Hepatocyte (in vitro differentiated cells): Measurements from ENCODE around the gene FIP1L1. TPM values are rescaled to one million over a fixed set of nuclear protein-coding genes. Genes with fewer than 3 reads are reported as not detected.

Experiments used
- DNase-seq: peaks from one replicate; pipeline ENCODE4 v3.0.0-alpha.2; 2016; ENCODE audit warnings: low spot score
- H2AFZ ChIP-seq: fragments of 200-600 bp; sonication (generic); 2 replicates; pipeline ENCODE4 v1.6.0; 2016; ENCODE audit warnings: antibody characterized with exemption, mild to moderate bottlenecking
- H3K27ac ChIP-seq: fragments of 200-600 bp; sonication (generic); 2 replicates; pipeline ENCODE4 v1.5.1; 2016; ENCODE audit warnings: mild to moderate bottlenecking
- H3K27me3 ChIP-seq: fragments of 200-600 bp; sonication (generic); 2 replicates; pipeline ENCODE4 v1.6.1; 2016
- H3K36me3 ChIP-seq: fragments of 200-600 bp; sonication (generic); replicated peaks from 2 replicates; pipeline ENCODE4 v1.5.1; 2016; ENCODE audit warnings: low read depth; ENCODE audit not compliant: insufficient read depth
- H3K4me1 ChIP-seq: fragments of 200-600 bp; sonication (generic); 2 replicates; pipeline ENCODE4 v1.5.1; 2016; ENCODE audit warnings: mild to moderate bottlenecking, moderate library complexity; ENCODE audit not compliant: insufficient read depth
- H3K4me2 ChIP-seq: fragments of 200-600 bp; sonication (generic); 2 replicates; pipeline ENCODE4 v1.6.0; 2016
- H3K4me3 ChIP-seq: fragments of 200-600 bp; sonication (generic); 2 replicates; pipeline ENCODE4 v1.5.1; 2016; ENCODE audit warnings: mild to moderate bottlenecking
- H3K79me2 ChIP-seq: fragments of 200-600 bp; sonication (generic); 2 replicates; pipeline ENCODE4 v1.6.0; 2017; ENCODE audit warnings: mild to moderate bottlenecking
- H3K9me2 ChIP-seq: fragments of 200-600 bp; sonication (generic); replicated peaks from 2 replicates; pipeline ENCODE4 v1.6.0; 2017; ENCODE audit warnings: mild to moderate bottlenecking; ENCODE audit not compliant: insufficient read depth
- H3K9me3 ChIP-seq: fragments of 200-600 bp; sonication (generic); 2 replicates; pipeline ENCODE4 v1.5.1; 2016; ENCODE audit warnings: low read depth, mild to moderate bottlenecking
- H4K20me1 ChIP-seq: fragments of 200-600 bp; sonication (generic); 2 replicates; pipeline ENCODE4 v1.6.0; 2016; ENCODE audit warnings: mild to moderate bottlenecking; ENCODE audit not compliant: insufficient read depth, poor library complexity, severe bottlenecking
- EZH2 ChIP-seq: fragments of 200-600 bp; sonication (generic); IDR thresholded peaks from 2 replicates; pipeline ENCODE4 v1.6.1; 2016; ENCODE audit warnings: antibody characterized with exemption, mild to moderate bottlenecking, borderline replicate concordance
- EZH2phosphoT487 ChIP-seq: fragments of 200-600 bp; sonication (generic); IDR thresholded peaks from one replicate; pipeline ENCODE4 v1.6.1; 2018; ENCODE audit warnings: antibody characterized with exemption, mild to moderate bottlenecking, low read depth, moderate library complexity; ENCODE audit not compliant: unreplicated experiment, severe bottlenecking
- WGBS: methylation state at CpG from one replicate; pipeline ENCODE4 v1.1.6; 2016; ENCODE audit warnings: low lambda C conversion rate; ENCODE audit errors: missing lambda C conversion rate; 5-methylcytosine and 5-hydroxymethylcytosine counted together
- polyA plus RNA-seq: library from polyadenylated mRNA; unstranded; fragments of >200 nt; fragmentation: Nextera tagmentation; extraction: Ambion mirVana; gene quantifications from 2 replicates; pipeline ENCODE4 v1.2.1, GENCODE V29; 2016
- total RNA-seq: library from RNA; depleted of rRNA; stranded (reverse); fragments of >200 nt; gene quantifications from 2 replicates; pipeline ENCODE4 v1.2.3, GENCODE V29; 2014
- TF ChIP-seq, protein P1 (sequence below): fragments of 200-600 bp; sonication (generic); IDR thresholded peaks from 2 replicates; pipeline ENCODE4 v1.5.1; 2016; ENCODE audit warnings: antibody characterized with exemption, mild to moderate bottlenecking; ENCODE audit not compliant: poor library complexity

FIP1L1 gene
- total and polyA plus RNA-seq, 2 experiments from 2014 or later = 50.7 to 75.6 TPM

DNA sequence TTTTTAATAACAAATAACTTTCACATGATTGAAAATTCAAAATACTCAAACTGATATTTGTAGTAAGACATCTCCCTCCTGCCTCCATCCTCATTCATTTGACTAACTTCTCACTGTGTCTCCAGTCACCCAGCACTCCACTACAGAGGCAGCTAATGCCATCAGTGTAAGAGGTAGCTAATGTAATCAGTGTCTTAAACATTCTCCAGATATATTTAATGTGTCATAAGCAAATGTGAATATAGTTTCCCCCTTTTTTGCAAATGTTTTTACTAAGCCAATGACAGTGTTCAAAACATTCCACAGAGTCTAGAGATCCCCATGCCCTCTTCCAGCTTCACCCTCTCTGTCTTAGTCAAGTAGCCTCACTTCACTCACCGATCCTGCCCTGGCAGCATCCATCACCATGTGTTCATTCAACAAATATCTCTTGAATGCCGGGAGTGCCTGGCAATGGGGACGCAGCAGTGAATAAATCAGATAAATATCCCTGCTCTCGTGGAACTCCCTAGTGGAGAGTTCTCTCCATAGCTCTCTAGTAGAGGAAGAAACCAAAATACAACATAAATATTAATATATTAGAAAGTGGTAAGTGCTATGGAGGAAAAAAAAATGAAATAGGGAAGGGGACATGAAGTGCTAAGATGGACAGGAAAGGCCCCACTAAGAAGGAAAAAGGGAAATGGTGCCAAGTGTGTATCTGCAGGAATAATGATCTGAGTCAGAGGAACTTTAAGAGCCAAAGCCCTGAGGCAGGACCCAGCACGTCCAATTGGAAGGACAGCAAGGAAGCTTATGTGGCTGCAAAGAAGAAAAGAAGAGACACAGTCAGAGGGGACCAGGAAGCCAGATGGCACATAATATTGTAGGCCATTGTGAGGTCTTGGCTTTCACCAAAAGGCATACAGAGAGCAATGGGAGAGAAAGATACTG, 30.3 kb upstream of the FIP1L1 start:
- Histone ChIP-seq H3K4me2 (no peak overlapping the region), H4K20me1 (no peaks in the 10 kb centered on the region), H3K79me2 (no peaks in the 10 kb centered on the region), H3K4me1 (no peaks in the 10 kb centered on the region), H3K9me3 (no peaks in the 10 kb centered on the region), H3K27me3 (no peaks in the 10 kb centered on the region), H2AFZ (no peak overlapping the region), H3K27ac (peak overlapping the region; percentile 40), H3K36me3 (no peaks in the 10 kb centered on the region), H3K4me3 (no peak overlapping the region), H3K9me2 (no peaks in the 10 kb centered on the region)
- WGBS = 69% methylated on average over 5 of the region's 5 CpGs
- DNase-seq = no peak
- TF ChIP-seq EZH2 = no peak
- TF ChIP-seq, protein P1, sequence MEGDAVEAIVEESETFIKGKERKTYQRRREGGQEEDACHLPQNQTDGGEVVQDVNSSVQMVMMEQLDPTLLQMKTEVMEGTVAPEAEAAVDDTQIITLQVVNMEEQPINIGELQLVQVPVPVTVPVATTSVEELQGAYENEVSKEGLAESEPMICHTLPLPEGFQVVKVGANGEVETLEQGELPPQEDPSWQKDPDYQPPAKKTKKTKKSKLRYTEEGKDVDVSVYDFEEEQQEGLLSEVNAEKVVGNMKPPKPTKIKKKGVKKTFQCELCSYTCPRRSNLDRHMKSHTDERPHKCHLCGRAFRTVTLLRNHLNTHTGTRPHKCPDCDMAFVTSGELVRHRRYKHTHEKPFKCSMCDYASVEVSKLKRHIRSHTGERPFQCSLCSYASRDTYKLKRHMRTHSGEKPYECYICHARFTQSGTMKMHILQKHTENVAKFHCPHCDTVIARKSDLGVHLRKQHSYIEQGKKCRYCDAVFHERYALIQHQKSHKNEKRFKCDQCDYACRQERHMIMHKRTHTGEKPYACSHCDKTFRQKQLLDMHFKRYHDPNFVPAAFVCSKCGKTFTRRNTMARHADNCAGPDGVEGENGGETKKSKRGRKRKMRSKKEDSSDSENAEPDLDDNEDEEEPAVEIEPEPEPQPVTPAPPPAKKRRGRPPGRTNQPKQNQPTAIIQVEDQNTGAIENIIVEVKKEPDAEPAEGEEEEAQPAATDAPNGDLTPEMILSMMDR = no peak
- no peak for TF ChIP-seq EZH2phosphoT487

DNA sequence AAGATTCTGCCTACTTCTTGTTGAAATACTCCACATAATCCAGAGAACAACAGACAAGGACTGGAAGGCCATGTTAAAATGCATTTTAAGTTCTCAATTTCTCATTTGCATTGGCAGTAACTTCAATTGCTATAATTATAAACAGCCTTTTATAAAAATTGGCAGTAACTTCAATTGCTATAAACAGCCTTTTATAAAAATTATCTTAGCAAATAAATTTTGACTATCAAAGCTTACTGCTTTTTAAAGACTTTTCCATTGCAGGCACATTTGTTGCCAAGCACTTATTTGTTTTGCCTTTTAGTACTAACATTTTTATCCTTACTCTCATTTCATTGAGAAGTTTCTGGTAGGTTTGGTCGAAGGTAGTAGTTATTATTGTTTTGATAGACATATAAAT, 29.4 kb upstream of the FIP1L1 start:
- no peak overlapping the region for H2AFZ ChIP-seq
- H3K27ac ChIP-seq = peak overlapping the region; percentile 12
- H3K27me3 ChIP-seq = no peaks in the 10 kb centered on the region
- H3K4me3 ChIP-seq = no peak overlapping the region
- no peak overlapping the region for H3K4me2 ChIP-seq
- TF ChIP-seq, protein P1 = no peak
- no peak for TF ChIP-seq EZH2
- no peak for TF ChIP-seq EZH2phosphoT487
- no peaks in the 10 kb centered on the region for H3K79me2 ChIP-seq
- WGBS = 79% methylated on average over 1 of the region's 1 CpG
- H3K9me3 ChIP-seq = no peaks in the 10 kb centered on the region
- no peaks in the 10 kb centered on the region for H3K36me3 ChIP-seq
- no peaks in the 10 kb centered on the region for H3K9me2 ChIP-seq
- H3K4me1 ChIP-seq = no peaks in the 10 kb centered on the region
- no peak for DNase-seq
- H4K20me1 ChIP-seq = no peaks in the 10 kb centered on the region

DNA sequence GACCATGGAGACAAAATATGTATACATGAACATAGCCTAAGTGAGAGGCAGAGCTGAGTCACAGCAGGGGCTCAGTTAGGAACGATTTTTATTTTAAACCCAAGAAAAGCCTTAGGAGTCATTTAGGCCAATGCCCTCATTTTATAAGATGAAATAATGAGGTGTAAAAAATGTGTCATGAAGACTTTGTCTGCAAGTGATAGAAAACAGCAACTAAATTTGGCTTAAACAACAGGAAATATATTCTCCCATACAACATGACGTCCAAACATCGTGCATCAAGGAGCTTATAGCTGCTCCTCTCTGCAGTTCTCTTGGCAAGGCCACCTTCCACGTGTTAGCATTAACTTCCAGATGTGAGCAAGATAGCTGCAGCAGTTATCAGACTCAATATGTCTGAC, 28.4 kb upstream of the FIP1L1 start:
- Histone ChIP-seq H2AFZ (no peak overlapping the region), H3K27ac (no peak overlapping the region), H3K79me2 (no peaks in the 10 kb centered on the region), H3K4me2 (no peak overlapping the region), H3K36me3 (no peaks in the 10 kb centered on the region), H3K9me3 (no peaks in the 10 kb centered on the region), H4K20me1 (no peaks in the 10 kb centered on the region), H3K4me3 (no peak overlapping the region), H3K9me2 (no peaks in the 10 kb centered on the region), H3K4me1 (no peaks in the 10 kb centered on the region), H3K27me3 (no peaks in the 10 kb centered on the region)
- TF ChIP-seq EZH2phosphoT487 (no peak), EZH2 (no peak)
- TF ChIP-seq, protein P1 = no peak
- no peak for DNase-seq
- WGBS = 66% methylated on average over 4 of the region's 4 CpGs
